Transverse colon (tissue), 4 donors: Measurements from ENCODE around the gene ORC3.
A peak's percentile ranks its signal among the peaks of the same experiment; 100 is the strongest.

Experiments
- CTCF ChIP-seq, 5 experiments: fragments of 200-600 bp in 3 of 5; fragments of 450-650 bp in 2 of 5; sonication (generic) in 3 of 5; IDR thresholded peaks; 1 replicate in 2 of 5; 2 replicates in 3 of 5; pipeline ENCODE4 v1.5.1; 2016 to 2017; ENCODE audit warnings: antibody characterized with exemption in 5 of 5, inconsistent platforms in 3 of 5, mild to moderate bottlenecking in 2 of 5, moderate library complexity in 1 of 5
- EP300 ChIP-seq: sonication (generic); formaldehyde crosslinking; IDR thresholded peaks from one replicate; pipeline ENCODE4 v1.6.1; 2017; ENCODE audit warnings: antibody characterized with exemption, low read depth
- POLR2A ChIP-seq: fragments of 450-650 bp; IDR thresholded peaks from one replicate; pipeline ENCODE4 v1.6.1; 2016; ENCODE audit warnings: antibody characterized with exemption, mild to moderate bottlenecking, moderate library complexity
- POLR2AphosphoS5 ChIP-seq, 3 donors: sonication (generic); formaldehyde crosslinking; IDR thresholded peaks; one replicate each; pipeline ENCODE4 v1.6.1; 2016; ENCODE audit warnings: antibody characterized with exemption in 3 of 3

DNA sequence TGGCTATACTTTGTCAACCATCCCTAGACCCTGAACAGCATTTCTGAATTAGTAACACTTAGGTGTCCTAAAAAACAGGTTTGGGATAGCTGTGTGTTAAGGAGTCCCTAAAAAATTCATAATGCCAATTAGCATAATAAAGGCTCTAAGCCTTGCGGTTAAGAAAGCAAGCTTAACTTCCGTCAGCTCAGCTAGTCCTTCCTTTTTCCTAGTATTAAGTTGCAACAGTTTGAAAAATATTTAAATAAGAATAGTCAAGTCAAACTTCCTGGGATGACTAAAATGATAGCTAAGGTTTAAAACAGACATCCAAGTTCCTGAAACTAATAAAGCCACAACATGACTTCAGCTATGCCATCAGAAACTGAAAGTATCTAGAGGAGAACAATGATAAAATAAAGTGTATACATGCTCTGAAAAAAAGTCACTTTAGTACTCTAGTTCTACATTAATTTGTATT, 108.6 kb downstream of the ORC3 start:
- TF ChIP-seq POLR2A = no peak
- TF ChIP-seq CTCF (IDR thresholded peaks at IDR 0.05) = no peak
- TF ChIP-seq EP300 = no peak
- peak in 1 of 3 donors; percentile 20 for TF ChIP-seq POLR2AphosphoS5 (IDR thresholded peaks at IDR 0.05)
